HepG2 (cell line): ENCODE measurements around the gene CDC34. TPM values are rescaled to one million over a fixed set of nuclear protein-coding genes. Genes with fewer than 3 reads are reported as not detected.

Experiments
- ATAC-seq: fragments of 200-7000 bp; cut with Tn5 transposase; 3 replicates; pipeline ENCODE4 v1.9.1; 2020; ENCODE audit warnings: mild to moderate bottlenecking, moderate library complexity
- BruUV-seq: library from RNA; stranded (reverse); fragments of 400-500 nt; replicated peaks from 2 replicates; lab custom pipeline; 2021; lab: Mats Ljungman, UMichigan
- CTCF ChIA-PET: fragments of 300-600 bp; formaldehyde crosslinking; extraction: SDS; loops from one replicate; lab custom pipeline; 2021; ENCODE audit warnings: low total read pairs, inconsistent platforms, low intra/inter-chr PET ratio; lab: Yijun Ruan, JAX
- POLR2A ChIA-PET: fragments of 350-600 bp; sonication (Branson Sonifier 250); formaldehyde crosslinking; loops from one replicate; lab custom pipeline; 2020; ENCODE audit warnings: antibody characterized with exemption, inconsistent platforms; lab: Yijun Ruan, JAX
- DNase-seq: peaks from one replicate; pipeline ENCODE4 v3.0.0-alpha.2; 2015; ENCODE audit warnings: low spot score
- FAIRE-seq: peaks from 3 replicates; lab custom pipeline; 2011; peaks lifted over from hg19 to GRCh38; lab: Jason Lieb, UNC
- H2AFZ ChIP-seq: one replicate; pipeline ENCODE4 v1.6.1; 2011; ENCODE audit warnings: low read length, inconsistent platforms
- H3K27ac ChIP-seq: fragments of 300-600 bp; 3 replicates; pipeline ENCODE4 v1.8.0; 2011; ENCODE audit warnings: mixed run types, mild to moderate bottlenecking, mixed read lengths, low read length, inconsistent platforms; ENCODE audit not compliant: insufficient read depth; ENCODE audit errors: extremely low read length
- H3K27me3 ChIP-seq, 2 experiments: fragments of 200-600 bp in 1 of 2; 2 replicates in 1 of 2; 3 replicates in 1 of 2; pipeline versions ENCODE4 v1.6.0 to v1.8.0; 2011; ENCODE audit warnings: low read length in 2 of 2, mild to moderate bottlenecking in 2 of 2, moderate library complexity in 2 of 2, inconsistent platforms in 1 of 2; ENCODE audit not compliant: insufficient read depth in 2 of 2, control insufficient read depth in 1 of 2
- H3K36me3 ChIP-seq, 2 experiments: fragments of 200-600 bp in 1 of 2; replicated peaks in 1 of 2; 2 replicates in 1 of 2; 3 replicates in 1 of 2; pipeline versions ENCODE4 v1.5.1 to v1.8.0; 2011; ENCODE audit warnings: low read length in 2 of 2, inconsistent platforms in 1 of 2; ENCODE audit not compliant: insufficient read depth in 2 of 2, control insufficient read depth in 1 of 2
- H3K4me1 ChIP-seq: 2 replicates; pipeline ENCODE4 v1.5.1; 2012; ENCODE audit warnings: low read length, inconsistent platforms; ENCODE audit not compliant: insufficient read depth
- H3K4me2 ChIP-seq: 2 replicates; pipeline ENCODE4 v1.6.0; 2011; ENCODE audit warnings: low read depth, low read length, inconsistent platforms
- H3K4me3 ChIP-seq, 3 experiments: fragments of 200-600 bp in 1 of 3; sonication (generic), shearing (Covaris generic) in 1 of 3; replicated peaks in 1 of 3; 2 replicates each; pipeline ENCODE4 v1.5.1; 2011 to 2016; ENCODE audit warnings: low read length in 3 of 3, inconsistent platforms in 2 of 3, low read depth in 2 of 3, mild to moderate bottlenecking in 2 of 3, control low read depth in 1 of 3, mixed read lengths in 1 of 3; ENCODE audit not compliant: insufficient read depth in 1 of 3
- H3K79me2 ChIP-seq: one replicate; pipeline ENCODE4 v1.6.1; 2011; ENCODE audit warnings: low read length, inconsistent platforms; ENCODE audit not compliant: insufficient read depth
- H3K9ac ChIP-seq: 2 replicates; pipeline ENCODE4 v1.6.0; 2011; ENCODE audit warnings: mild to moderate bottlenecking, low read depth, low read length, inconsistent platforms; ENCODE audit not compliant: insufficient read depth
- H3K9me3 ChIP-seq: 2 replicates; pipeline ENCODE4 v1.5.1; 2012; ENCODE audit warnings: mild to moderate bottlenecking, low read length
- H4K20me1 ChIP-seq: 2 replicates; pipeline ENCODE4 v1.6.0; 2011; ENCODE audit warnings: inconsistent platforms, mild to moderate bottlenecking, low read length, moderate library complexity; ENCODE audit not compliant: insufficient read depth
- ZFAT ChIP-seq: sonication (generic); formaldehyde crosslinking; conservative IDR thresholded peaks from 2 replicates; pipeline ENCODE4 v1.8.1; 2023; ENCODE audit warnings: missing genetic modification reagents, inconsistent platforms
- WGBS: methylation state at CpG from one replicate; pipeline ENCODE4 v1.1.6; 2017; ENCODE audit warnings: low lambda C conversion rate; 5-methylcytosine and 5-hydroxymethylcytosine counted together
- in situ Hi-C: cut with HindIII; loops from 2 replicates; pipeline ENCODE4 v1.10.0; 2017; ENCODE audit warnings: low pct_unique_long_range_greater_than_20kb; ENCODE audit not compliant: extremely low pct_ligation_motif_present
- intact Hi-C: fragments of 100-400 bp; cut with micrococcal nuclease; formaldehyde crosslinking; loops from one replicate; pipeline ENCODE4 v1.10.0; 2022; ENCODE audit not compliant: unreplicated experiment
- polyA plus RNA-seq, 8 experiments: library from polyadenylated mRNA; depleted of rRNA in 3 of 8; stranded (reverse) in 7 of 8; unstranded in 1 of 8; fragments of >200 nt; fragmentation: Illumina TruSeq in 4 of 8; extraction: Trizol in 4 of 8; gene quantifications; 2 replicates each; pipeline versions ENCODE4 v1.2.1 to v1.2.3, GENCODE V29; 2011 to 2016; ENCODE audit warnings: low read depth in 4 of 8, missing spikeins in 1 of 8, mixed read lengths in 1 of 8; ENCODE audit not compliant: insufficient read depth in 1 of 8
- total RNA-seq, 5 experiments: library from RNA; depleted of rRNA; stranded (reverse); fragments of >200 nt; fragmentation: Illumina TruSeq; extraction: Trizol; gene quantifications; 2 replicates each; pipeline ENCODE4 v1.2.3, GENCODE V29; 2016; ENCODE audit warnings: low read depth in 1 of 5
- TF ChIP-seq, protein P1 (sequence below): IDR thresholded peaks from 2 replicates; pipeline ENCODE4 v1.6.1; 2016; ENCODE audit warnings: low read depth, missing genetic modification reagents, missing compliant biosample characterization
- TF ChIP-seq, protein P2 (sequence below): sonication (generic); formaldehyde crosslinking; IDR thresholded peaks from 2 replicates; pipeline ENCODE4 v1.5.0; 2020; ENCODE audit warnings: missing genetic modification reagents

The CDC34 gene
- total and polyA plus RNA-seq, 2 of the 13 experiments (the other 11 are each of a cell fraction or from before 2014, with no cell fraction given): 138 to 150 TPM

DNA sequence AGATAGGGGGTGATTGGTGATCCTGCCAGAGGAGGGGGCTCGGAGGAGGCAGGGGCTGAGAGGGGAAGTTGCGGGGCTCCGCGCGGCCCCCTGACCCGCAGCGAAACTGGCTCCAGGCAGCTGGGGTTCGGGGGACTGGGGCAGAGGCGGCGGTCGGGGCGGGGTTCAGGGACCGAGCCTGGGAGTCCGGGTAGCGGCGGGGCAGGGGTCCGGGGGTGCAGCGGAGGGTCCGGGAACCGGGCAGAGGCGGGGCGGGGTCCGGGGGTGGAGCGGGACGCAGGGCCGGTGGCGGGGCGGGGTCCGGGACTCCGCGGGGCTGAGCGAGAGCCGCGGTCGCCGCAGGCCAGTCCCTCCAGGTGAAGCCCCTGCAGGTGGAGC lies 34.1 kb upstream of the CDC34 start:
- Histone ChIP-seq H3K27ac (no peak overlapping the region), H3K4me3 (peak overlapping the region; percentile 49 to 78 (median 55); a peak in 5 of 6 replicates), H3K4me2 (peak overlapping the region; percentile 90), H3K9me3 (no peaks in the 10 kb centered on the region), H4K20me1 (no peaks in the 10 kb centered on the region), H3K27me3 (peaks cover 0 to 4% of the 10 kb centered on the region in 2 experiments; a peak in 2 of 5 replicates), H3K36me3 (no peaks in the 10 kb centered on the region), H3K79me2 (no peaks in the 10 kb centered on the region), H3K4me1 (peaks cover 44% of the 10 kb centered on the region), H2AFZ (no peak overlapping the region), H3K9ac (peak overlapping the region; percentile 49; the same call in 1 of the 2 replicates)
- no TSS peak for BruUV-seq
- DNase-seq (no peak), ATAC-seq (no peak), FAIRE-seq (no peak)
- POLR2A ChIA-PET: interaction anchor here (1.3 to 1.9 kb wide), 2 partner anchors 9 kb away, joined by 5 to 14 read pairs; no protein-coding TSS in a partner anchor
- WGBS: 15% methylated on average over 6 of the region's 36 CpGs
- CTCF ChIA-PET: no interaction called here
- no peak for TF ChIP-seq ZFAT (CRISPR knock-in tag)
- TF ChIP-seq, protein P1, sequence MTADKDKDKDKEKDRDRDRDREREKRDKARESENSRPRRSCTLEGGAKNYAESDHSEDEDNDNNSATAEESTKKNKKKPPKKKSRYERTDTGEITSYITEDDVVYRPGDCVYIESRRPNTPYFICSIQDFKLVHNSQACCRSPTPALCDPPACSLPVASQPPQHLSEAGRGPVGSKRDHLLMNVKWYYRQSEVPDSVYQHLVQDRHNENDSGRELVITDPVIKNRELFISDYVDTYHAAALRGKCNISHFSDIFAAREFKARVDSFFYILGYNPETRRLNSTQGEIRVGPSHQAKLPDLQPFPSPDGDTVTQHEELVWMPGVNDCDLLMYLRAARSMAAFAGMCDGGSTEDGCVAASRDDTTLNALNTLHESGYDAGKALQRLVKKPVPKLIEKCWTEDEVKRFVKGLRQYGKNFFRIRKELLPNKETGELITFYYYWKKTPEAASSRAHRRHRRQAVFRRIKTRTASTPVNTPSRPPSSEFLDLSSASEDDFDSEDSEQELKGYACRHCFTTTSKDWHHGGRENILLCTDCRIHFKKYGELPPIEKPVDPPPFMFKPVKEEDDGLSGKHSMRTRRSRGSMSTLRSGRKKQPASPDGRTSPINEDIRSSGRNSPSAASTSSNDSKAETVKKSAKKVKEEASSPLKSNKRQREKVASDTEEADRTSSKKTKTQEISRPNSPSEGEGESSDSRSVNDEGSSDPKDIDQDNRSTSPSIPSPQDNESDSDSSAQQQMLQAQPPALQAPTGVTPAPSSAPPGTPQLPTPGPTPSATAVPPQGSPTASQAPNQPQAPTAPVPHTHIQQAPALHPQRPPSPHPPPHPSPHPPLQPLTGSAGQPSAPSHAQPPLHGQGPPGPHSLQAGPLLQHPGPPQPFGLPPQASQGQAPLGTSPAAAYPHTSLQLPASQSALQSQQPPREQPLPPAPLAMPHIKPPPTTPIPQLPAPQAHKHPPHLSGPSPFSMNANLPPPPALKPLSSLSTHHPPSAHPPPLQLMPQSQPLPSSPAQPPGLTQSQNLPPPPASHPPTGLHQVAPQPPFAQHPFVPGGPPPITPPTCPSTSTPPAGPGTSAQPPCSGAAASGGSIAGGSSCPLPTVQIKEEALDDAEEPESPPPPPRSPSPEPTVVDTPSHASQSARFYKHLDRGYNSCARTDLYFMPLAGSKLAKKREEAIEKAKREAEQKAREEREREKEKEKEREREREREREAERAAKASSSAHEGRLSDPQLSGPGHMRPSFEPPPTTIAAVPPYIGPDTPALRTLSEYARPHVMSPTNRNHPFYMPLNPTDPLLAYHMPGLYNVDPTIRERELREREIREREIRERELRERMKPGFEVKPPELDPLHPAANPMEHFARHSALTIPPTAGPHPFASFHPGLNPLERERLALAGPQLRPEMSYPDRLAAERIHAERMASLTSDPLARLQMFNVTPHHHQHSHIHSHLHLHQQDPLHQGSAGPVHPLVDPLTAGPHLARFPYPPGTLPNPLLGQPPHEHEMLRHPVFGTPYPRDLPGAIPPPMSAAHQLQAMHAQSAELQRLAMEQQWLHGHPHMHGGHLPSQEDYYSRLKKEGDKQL: no peak
- TF ChIP-seq, protein P2, sequence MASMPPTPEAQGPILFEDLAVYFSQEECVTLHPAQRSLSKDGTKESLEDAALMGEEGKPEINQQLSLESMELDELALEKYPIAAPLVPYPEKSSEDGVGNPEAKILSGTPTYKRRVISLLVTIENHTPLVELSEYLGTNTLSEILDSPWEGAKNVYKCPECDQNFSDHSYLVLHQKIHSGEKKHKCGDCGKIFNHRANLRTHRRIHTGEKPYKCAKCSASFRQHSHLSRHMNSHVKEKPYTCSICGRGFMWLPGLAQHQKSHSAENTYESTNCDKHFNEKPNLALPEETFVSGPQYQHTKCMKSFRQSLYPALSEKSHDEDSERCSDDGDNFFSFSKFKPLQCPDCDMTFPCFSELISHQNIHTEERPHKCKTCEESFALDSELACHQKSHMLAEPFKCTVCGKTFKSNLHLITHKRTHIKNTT (CRISPR knock-in tag): no peak
- in situ Hi-C loops: no loop called here
- intact Hi-C loops: no loop called here
